Neural cell (in vitro differentiated cells): ENCODE results near the gene NME8. TPM values are rescaled to one million over a fixed set of nuclear protein-coding genes. Genes with fewer than 3 reads are reported as not detected.

Source experiments
- H2AFZ ChIP-seq: fragments of 200-600, 300-800 bp; sonication (generic), shearing (Covaris generic); 2 replicates; pipeline ENCODE4 v1.6.0; 2014; ENCODE audit warnings: low read depth, mild to moderate bottlenecking, antibody characterized with exemption, low read length, moderate library complexity
- H3F3A ChIP-seq: fragments of 200-600 bp; shearing (Covaris generic); 2 replicates; pipeline ENCODE4 v1.6.1; 2016; ENCODE audit warnings: mild to moderate bottlenecking, moderate library complexity, mixed read lengths, antibody characterized with exemption, low read length; ENCODE audit not compliant: insufficient read depth, poor library complexity, severe bottlenecking
- H3K27ac ChIP-seq: fragments of 200-600, 300-800 bp; sonication (generic), shearing (Covaris generic); 2 replicates; pipeline ENCODE4 v1.5.1; 2014; ENCODE audit warnings: mild to moderate bottlenecking, low read length, moderate library complexity
- H3K27me3 ChIP-seq: fragments of 300-800, 200-600 bp; sonication (generic), shearing (Covaris generic); 2 replicates; pipeline ENCODE4 v1.6.0; 2014; ENCODE audit warnings: mild to moderate bottlenecking, low read depth, low read length, moderate library complexity; ENCODE audit not compliant: insufficient read depth
- H3K36me3 ChIP-seq: fragments of 300-800, 200-600 bp; sonication (generic), shearing (Covaris generic); 2 replicates; pipeline ENCODE4 v1.5.1; 2014; ENCODE audit warnings: mild to moderate bottlenecking, antibody characterized with exemption, low read length, moderate library complexity; ENCODE audit not compliant: insufficient read depth
- H3K4me2 ChIP-seq: fragments of 300-800, 200-600 bp; sonication (generic), shearing (Covaris generic); 2 replicates; pipeline ENCODE4 v1.6.0; 2014; ENCODE audit warnings: mild to moderate bottlenecking, low read length
- H3K4me3 ChIP-seq: fragments of 300-800, 200-600 bp; sonication (generic), shearing (Covaris generic); 2 replicates; pipeline ENCODE4 v1.5.1; 2014; ENCODE audit warnings: mild to moderate bottlenecking, low read length, moderate library complexity
- H3K79me2 ChIP-seq: fragments of 200-600 bp; shearing (Covaris generic); replicated peaks from 2 replicates; pipeline ENCODE4 v1.6.0; 2014; ENCODE audit warnings: mild to moderate bottlenecking, low read length, moderate library complexity; ENCODE audit not compliant: insufficient read depth
- H3K9ac ChIP-seq: fragments of 300-800, 200-600 bp; sonication (generic), shearing (Covaris generic); 2 replicates; pipeline ENCODE4 v1.6.1; 2016; ENCODE audit warnings: mild to moderate bottlenecking, low read length, mixed read lengths
- H3K9me2 ChIP-seq: fragments of 200-600 bp; shearing (Covaris generic); 2 replicates; pipeline ENCODE4 v1.6.1; 2016; ENCODE audit warnings: mild to moderate bottlenecking, low read length, mixed read lengths; ENCODE audit not compliant: insufficient read depth
- H3K9me3 ChIP-seq: fragments of 200-600, 300-800 bp; sonication (generic), shearing (Covaris generic); 2 replicates; pipeline ENCODE4 v1.6.1; 2016; ENCODE audit warnings: mild to moderate bottlenecking, mixed run types, low read length, moderate library complexity, mixed read lengths
- H4K20me1 ChIP-seq: fragments of 200-600 bp; shearing (Covaris generic); 2 replicates; pipeline ENCODE4 v1.6.1; 2016; ENCODE audit warnings: mild to moderate bottlenecking, mixed run types; ENCODE audit not compliant: insufficient read depth
- CTCF ChIP-seq: fragments of 450-650 bp; IDR thresholded peaks from 2 replicates; pipeline ENCODE4 v1.5.1; 2014; ENCODE audit warnings: antibody characterized with exemption, mild to moderate bottlenecking, moderate library complexity; ENCODE audit not compliant: poor library complexity, severe bottlenecking
- EP300 ChIP-seq: fragments of 450-650 bp; conservative IDR thresholded peaks from 2 replicates; pipeline ENCODE4 v1.6.1; 2014; ENCODE audit warnings: antibody characterized with exemption, mild to moderate bottlenecking, moderate library complexity; ENCODE audit not compliant: poor library complexity, severe bottlenecking
- EZH2 ChIP-seq: fragments of 200-600, 300-800 bp; shearing (Covaris generic), sonication (generic); IDR thresholded peaks from 2 replicates; pipeline ENCODE4 v1.6.1; 2014; ENCODE audit warnings: antibody characterized with exemption, low read length, borderline replicate concordance, mild to moderate bottlenecking; ENCODE audit not compliant: insufficient read depth, poor library complexity, severe bottlenecking
- MXI1 ChIP-seq: fragments of 450-650 bp; conservative IDR thresholded peaks from 2 replicates; pipeline ENCODE4 v1.6.1; 2014; ENCODE audit warnings: antibody characterized with exemption, mild to moderate bottlenecking; ENCODE audit not compliant: poor library complexity, severe bottlenecking
- POLR2AphosphoS5 ChIP-seq: IDR thresholded peaks from 2 replicates; pipeline ENCODE4 v1.6.1; 2012
- RAD21 ChIP-seq: fragments of 450-650 bp; conservative IDR thresholded peaks from 2 replicates; pipeline ENCODE4 v1.6.1; 2014; ENCODE audit warnings: antibody characterized with exemption, mild to moderate bottlenecking, moderate library complexity
- REST ChIP-seq: IDR thresholded peaks from 2 replicates; pipeline ENCODE4 v1.6.1; 2012; ENCODE audit warnings: borderline replicate concordance
- SMC3 ChIP-seq: fragments of 450-650 bp; conservative IDR thresholded peaks from 2 replicates; pipeline ENCODE4 v1.6.1; 2014; ENCODE audit warnings: antibody characterized with exemption, mild to moderate bottlenecking, moderate library complexity; ENCODE audit not compliant: poor library complexity
- TAF1 ChIP-seq: IDR thresholded peaks from 2 replicates; pipeline ENCODE4 v1.6.1; 2012; ENCODE audit warnings: low read depth
- polyA plus RNA-seq: library from polyadenylated mRNA; depleted of rRNA; stranded (reverse); fragments of >200 nt; gene quantifications from 2 replicates; pipeline ENCODE4 v1.2.3, GENCODE V29; 2014

NME8 gene
- polyA plus RNA-seq, 1 donor from 2014 or later = not detected

DNA sequence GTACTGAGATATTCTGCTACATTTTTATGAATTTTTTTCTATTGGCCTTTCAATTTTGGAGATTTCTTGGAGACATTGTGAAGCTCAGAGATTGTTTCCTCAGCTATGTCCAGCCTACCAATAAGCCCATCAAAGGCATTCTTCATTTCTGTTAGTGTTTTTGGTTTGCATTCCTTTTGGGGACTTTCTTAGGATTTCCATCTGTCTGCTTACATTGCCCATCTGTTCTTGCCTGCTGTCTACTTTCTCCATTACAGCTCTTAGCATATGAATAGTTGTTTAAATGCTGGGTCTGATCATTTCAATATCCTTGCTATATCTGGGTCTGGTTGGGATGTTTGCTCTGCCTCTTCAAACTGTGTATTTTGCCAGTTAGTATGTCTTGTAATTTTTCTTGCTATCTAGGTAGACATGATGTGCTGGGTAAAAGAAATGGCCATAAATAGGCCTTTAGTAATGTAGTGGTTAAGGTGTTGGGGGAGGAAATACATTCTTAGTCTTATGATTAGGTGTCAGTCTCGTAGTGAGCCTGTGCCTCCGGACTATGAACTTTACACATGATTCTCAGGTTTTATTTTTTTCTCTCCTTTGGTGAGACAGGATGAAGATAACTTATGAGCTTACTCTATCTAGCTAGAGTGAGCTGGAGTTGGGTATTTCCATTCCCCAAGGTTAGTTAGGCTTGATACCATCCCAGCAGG is 32.6 kb upstream of the NME8 start:
- no peak overlapping the region for H3K4me2 ChIP-seq
- no peak for TF ChIP-seq SMC3
- no peak for TF ChIP-seq RAD21
- TF ChIP-seq POLR2AphosphoS5 = no peak
- TF ChIP-seq EP300 = no peak
- TF ChIP-seq CTCF = no peak
- TF ChIP-seq TAF1 = no peak
- TF ChIP-seq REST = no peak
- no peak for TF ChIP-seq MXI1
- TF ChIP-seq EZH2 = no peak

GRCh38 chr7:37816922-37817590 is 31.3 kb upstream of the NME8 start:
- Histone ChIP-seq H3K36me3 (no peaks in the 10 kb centered on the region), H3K79me2 (no peaks in the 10 kb centered on the region), H4K20me1 (no peaks in the 10 kb centered on the region)

More for the DNA sequence above, 32.6 kb upstream of the NME8 start:
- no peaks in the 10 kb centered on the region for H3K27me3 ChIP-seq
- H3F3A ChIP-seq = no peaks in the 10 kb centered on the region
- H3K4me3 ChIP-seq = no peak overlapping the region
- H3K9me2 ChIP-seq = no peaks in the 10 kb centered on the region
- H3K79me2 ChIP-seq = no peaks in the 10 kb centered on the region
- no peak overlapping the region for H2AFZ ChIP-seq
- H3K9me3 ChIP-seq = no peaks in the 10 kb centered on the region
- no peaks in the 10 kb centered on the region for H3K36me3 ChIP-seq
- H3K9ac ChIP-seq = no peak overlapping the region
- no peak overlapping the region for H3K27ac ChIP-seq
- H4K20me1 ChIP-seq = no peaks in the 10 kb centered on the region

More at GRCh38 chr7:37816922-37817590, 31.3 kb upstream of the NME8 start:
- no peak overlapping the region for H3K4me3 ChIP-seq
- no peak overlapping the region for H3K4me2 ChIP-seq
- TF ChIP-seq RAD21 (no peak), EP300 (no peak), CTCF (no peak), EZH2 (no peak), MXI1 (no peak), REST (no peak), SMC3 (no peak), POLR2AphosphoS5 (no peak), TAF1 (no peak)
- H3K9me2 ChIP-seq = no peaks in the 10 kb centered on the region
- H3K9ac ChIP-seq = no peak overlapping the region
- peaks cover 5% of the 10 kb centered on the region for H3K9me3 ChIP-seq
- no peak overlapping the region for H2AFZ ChIP-seq
- no peaks in the 10 kb centered on the region for H3K27me3 ChIP-seq
- H3F3A ChIP-seq = no peaks in the 10 kb centered on the region
- H3K27ac ChIP-seq = no peak overlapping the region
